Stimulated activated CD4-positive, alpha-beta T cell treated with anti-CD3 and anti-CD28 coated beads, Interleukin-15, amount 100 ng/mL, for 24 hours (primary cell): ENCODE data around the gene UVRAG.

ENCODE experiments used
- DNase-seq: peaks from one replicate; pipeline ENCODE4 v3.0.0-alpha.2; 2020

The UVRAG gene

GRCh38 chr11:76179147-76179546 is 364.1 kb downstream of the UVRAG start:
- no peak for DNase-seq

GRCh38 chr11:76181371-76181770 is 366.4 kb downstream of the UVRAG start:
- no peak for DNase-seq

- no peak for DNase-seq
These were observed 369.6 kb downstream of the UVRAG start for GRCh38 chr11:76184551-76184993.

GRCh38 chr11:76185511-76185910 is 370.5 kb downstream of the UVRAG start:
- DNase-seq: no peak

GRCh38 chr11:76185931-76186401 is 371.0 kb downstream of the UVRAG start:
- DNase-seq: no peak

GRCh38 chr11:76186776-76187279 is 371.8 kb downstream of the UVRAG start:
- no peak for DNase-seq

- DNase-seq: no peak
These were observed 373.9 kb downstream of the UVRAG start for GRCh38 chr11:76188873-76189272.

GRCh38 chr11:76189682-76190081 is 374.7 kb downstream of the UVRAG start:
- no peak for DNase-seq

- DNase-seq: no peak
These were observed 375.4 kb downstream of the UVRAG start for GRCh38 chr11:76190376-76190775.
